Mesenchymal stem cell (in vitro differentiated cells and primary cell): ENCODE data around the gene MOXD1.

Experiments used
- DNase-seq: peaks from one replicate; pipeline ENCODE4 v3.0.0-alpha.2; 2013
- H2AFZ ChIP-seq: one replicate; pipeline ENCODE4 v1.6.1; 2013; ENCODE audit warnings: low read depth, mild to moderate bottlenecking, control low read depth, inconsistent platforms, low read length, moderate library complexity
- H2AK5ac ChIP-seq: 2 replicates; pipeline ENCODE4 v1.6.1; 2013; ENCODE audit warnings: low read length, moderate library complexity, mild to moderate bottlenecking, inconsistent platforms; ENCODE audit not compliant: severe bottlenecking
- H2BK120ac ChIP-seq: one replicate; pipeline ENCODE4 v1.6.1; 2013; ENCODE audit warnings: low read depth, mild to moderate bottlenecking, inconsistent platforms, low read length, moderate library complexity
- H2BK12ac ChIP-seq, 2 experiments: one replicate each; pipeline ENCODE4 v1.6.1; 2013; ENCODE audit warnings: inconsistent platforms in 2 of 2, low read length in 2 of 2, mild to moderate bottlenecking in 2 of 2, moderate library complexity in 2 of 2, control low read depth in 1 of 2
- H2BK15ac ChIP-seq: one replicate; pipeline ENCODE4 v1.6.1; 2013; ENCODE audit warnings: mild to moderate bottlenecking, low read depth, inconsistent platforms; ENCODE audit not compliant: poor library complexity, severe bottlenecking
- H2BK5ac ChIP-seq: 2 replicates; pipeline ENCODE4 v1.6.1; 2013; ENCODE audit warnings: low read depth, mild to moderate bottlenecking, low read length, control low read depth, inconsistent platforms; ENCODE audit not compliant: poor library complexity, severe bottlenecking
- H3K14ac ChIP-seq, 2 experiments: one replicate each; pipeline ENCODE4 v1.6.1; 2013; ENCODE audit warnings: inconsistent platforms in 2 of 2, low read length in 2 of 2, control low read depth in 1 of 2, mild to moderate bottlenecking in 1 of 2, moderate library complexity in 1 of 2
- H3K18ac ChIP-seq, 2 experiments: one replicate each; pipeline ENCODE4 v1.6.1; 2013; ENCODE audit warnings: inconsistent platforms in 2 of 2, low read length in 2 of 2, control low read depth in 1 of 2, low read depth in 1 of 2, mild to moderate bottlenecking in 1 of 2
- H3K23ac ChIP-seq, 2 experiments: one replicate each; pipeline ENCODE4 v1.6.1; 2013; ENCODE audit warnings: inconsistent platforms in 2 of 2, low read length in 2 of 2, mild to moderate bottlenecking in 2 of 2, moderate library complexity in 2 of 2, control low read depth in 1 of 2
- H3K27ac ChIP-seq: 2 replicates; pipeline ENCODE4 v1.5.1; 2013; ENCODE audit warnings: mild to moderate bottlenecking, moderate library complexity, low read length, control low read depth, inconsistent platforms; ENCODE audit not compliant: poor library complexity, severe bottlenecking
- H3K27me3 ChIP-seq, 2 experiments: 2 replicates each; pipeline versions ENCODE4 v1.6.1 to v1.7.0; 2013; ENCODE audit warnings: low read length in 2 of 2, mild to moderate bottlenecking in 2 of 2, moderate library complexity in 2 of 2, control low read depth in 1 of 2, inconsistent platforms in 1 of 2; ENCODE audit not compliant: control insufficient read depth in 1 of 2, insufficient read depth in 1 of 2
- H3K36me3 ChIP-seq, 2 experiments: 2 replicates each; pipeline versions ENCODE4 v1.6.1 to v1.7.0; 2013; ENCODE audit warnings: low read length in 2 of 2, control low read depth in 1 of 2, inconsistent platforms in 1 of 2, low read depth in 1 of 2, mild to moderate bottlenecking in 1 of 2; ENCODE audit not compliant: insufficient read depth in 2 of 2, control insufficient read depth in 1 of 2
- H3K4ac ChIP-seq, 2 experiments: one replicate each; pipeline ENCODE4 v1.6.1; 2013; ENCODE audit warnings: inconsistent platforms in 2 of 2, low read length in 2 of 2, mild to moderate bottlenecking in 2 of 2, moderate library complexity in 2 of 2, control low read depth in 1 of 2, low read depth in 1 of 2
- H3K4me1 ChIP-seq: 2 replicates; pipeline ENCODE4 v1.6.1; 2013; ENCODE audit warnings: low read depth, low read length, control low read depth; ENCODE audit not compliant: control insufficient read depth, insufficient read depth
- H3K4me2 ChIP-seq: 2 replicates; pipeline ENCODE4 v1.6.1; 2013; ENCODE audit warnings: low read length, mild to moderate bottlenecking, inconsistent platforms; ENCODE audit not compliant: poor library complexity, severe bottlenecking
- H3K4me3 ChIP-seq, 2 experiments: 2 replicates each; pipeline versions ENCODE4 v1.5.1 to v1.7.0; 2013; ENCODE audit warnings: low read length in 2 of 2, mild to moderate bottlenecking in 2 of 2, control low read depth in 1 of 2, low read depth in 1 of 2; ENCODE audit not compliant: insufficient read depth in 1 of 2
- H3K79me1 ChIP-seq: replicated peaks from 2 replicates; pipeline ENCODE4 v1.6.1; 2013; ENCODE audit warnings: mild to moderate bottlenecking, control low read depth, low read length, inconsistent platforms; ENCODE audit not compliant: poor library complexity, severe bottlenecking
- H3K9ac ChIP-seq: 2 replicates; pipeline ENCODE4 v1.7.0; 2013; ENCODE audit warnings: mild to moderate bottlenecking, low read length, moderate library complexity
- H3K9me3 ChIP-seq: 2 replicates; pipeline ENCODE4 v1.7.0; 2013; ENCODE audit warnings: mild to moderate bottlenecking, low read length; ENCODE audit not compliant: control insufficient read depth
- H4K8ac ChIP-seq: one replicate; pipeline ENCODE4 v1.6.1; 2013; ENCODE audit warnings: inconsistent platforms, mild to moderate bottlenecking, low read length, moderate library complexity
- H4K91ac ChIP-seq: one replicate; pipeline ENCODE4 v1.6.1; 2013; ENCODE audit warnings: mild to moderate bottlenecking, low read length, inconsistent platforms
- WGBS: methylation state at CpG from one replicate; pipeline ENCODE4 v1.1.7; 2013; ENCODE audit warnings: mixed read lengths; 5-methylcytosine and 5-hydroxymethylcytosine counted together

Gene MOXD1

DNA sequence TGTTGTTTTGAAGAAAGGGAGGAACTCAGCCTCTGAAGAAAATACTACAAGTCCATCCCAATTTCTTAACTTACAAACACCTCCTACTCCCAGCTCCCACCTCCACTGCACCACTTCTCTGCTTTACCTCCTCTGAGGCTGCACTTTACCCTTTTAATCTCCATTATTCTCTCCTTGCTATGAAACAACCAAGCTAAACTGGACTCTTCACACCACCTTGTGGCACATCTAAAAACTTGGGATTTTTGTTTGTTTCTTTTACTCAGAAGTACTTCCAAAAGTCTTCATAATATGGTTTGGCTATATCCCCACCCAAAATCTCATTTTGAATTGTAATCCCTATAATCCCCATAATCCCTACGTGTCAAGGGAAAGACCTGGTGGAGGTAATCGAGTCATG is 142.2 kb downstream of the MOXD1 start:
- Histone ChIP-seq H3K9me3 (no peaks in the 10 kb centered on the region), H3K4me1 (no peaks in the 10 kb centered on the region), H3K4ac (no peak overlapping the region), H3K79me1 (no peaks in the 10 kb centered on the region), H3K36me3 (no peaks in the 10 kb centered on the region), H2BK5ac (no peak overlapping the region), H3K18ac (no peak overlapping the region), H2BK15ac (no peak overlapping the region), H2BK120ac (no peak overlapping the region), H3K14ac (no peak overlapping the region), H3K27me3 (no peaks in the 10 kb centered on the region), H2AK5ac (no peak overlapping the region), H3K27ac (no peak overlapping the region), H3K23ac (no peak overlapping the region), H2AFZ (no peak overlapping the region), H4K91ac (no peak overlapping the region), H4K8ac (no peak overlapping the region), H3K4me3 (no peak overlapping the region), H3K4me2 (no peak overlapping the region), H3K9ac (no peak overlapping the region), H2BK12ac (no peak overlapping the region)
- DNase-seq: peak; percentile 37
- WGBS: 79% methylated on average over 2 of the region's 2 CpGs

- H3K27ac ChIP-seq: no peak overlapping the region
- no peak overlapping the region for H3K4ac ChIP-seq
- DNase-seq: peak; percentile 9
- no peak overlapping the region for H3K9ac ChIP-seq
- H4K91ac ChIP-seq: no peak overlapping the region
- H2AFZ ChIP-seq: no peak overlapping the region
- no peaks in the 10 kb centered on the region for H3K79me1 ChIP-seq
- no peaks in the 10 kb centered on the region for H3K4me1 ChIP-seq
- H3K23ac ChIP-seq: no peak overlapping the region
- H2BK5ac ChIP-seq: no peak overlapping the region
- H2BK12ac ChIP-seq: no peak overlapping the region
- H3K27me3 ChIP-seq: no peaks in the 10 kb centered on the region
- no peaks in the 10 kb centered on the region for H3K36me3 ChIP-seq
- H2BK15ac ChIP-seq: no peak overlapping the region
- no peak overlapping the region for H3K14ac ChIP-seq
- WGBS: no CpG with 5 or more reads among the region's 1 CpG
- H2BK120ac ChIP-seq: no peak overlapping the region
- H3K18ac ChIP-seq: no peak overlapping the region
- H3K9me3 ChIP-seq: no peaks in the 10 kb centered on the region
- no peak overlapping the region for H3K4me3 ChIP-seq
- H4K8ac ChIP-seq: no peak overlapping the region
- H2AK5ac ChIP-seq: no peak overlapping the region
- H3K4me2 ChIP-seq: no peak overlapping the region
Observed at GRCh38 chr6:132257561-132257960, 143.7 kb downstream of the MOXD1 start.

DNA sequence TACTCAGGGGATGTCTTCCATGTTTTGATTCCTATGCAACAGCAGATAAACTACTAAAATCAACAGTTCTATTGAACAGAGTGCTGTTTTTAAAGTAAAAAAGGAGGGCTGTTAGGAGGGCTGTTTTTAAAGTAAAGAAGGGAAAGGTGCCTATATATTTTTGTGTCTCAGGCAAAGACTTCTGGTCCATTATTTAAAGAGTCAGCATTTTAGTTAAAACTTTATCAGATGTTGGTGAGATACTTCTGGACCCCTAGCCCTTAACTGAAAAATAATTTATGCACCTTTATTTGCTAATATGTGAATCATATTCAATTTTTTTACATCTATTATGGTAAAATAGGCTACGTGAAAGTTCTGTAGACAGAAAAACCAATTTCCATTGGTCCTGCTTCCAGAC is 144.8 kb downstream of the MOXD1 start:
- WGBS: 100% methylated on average over 1 of the region's 1 CpG
- H3K79me1 ChIP-seq: no peaks in the 10 kb centered on the region

DNA sequence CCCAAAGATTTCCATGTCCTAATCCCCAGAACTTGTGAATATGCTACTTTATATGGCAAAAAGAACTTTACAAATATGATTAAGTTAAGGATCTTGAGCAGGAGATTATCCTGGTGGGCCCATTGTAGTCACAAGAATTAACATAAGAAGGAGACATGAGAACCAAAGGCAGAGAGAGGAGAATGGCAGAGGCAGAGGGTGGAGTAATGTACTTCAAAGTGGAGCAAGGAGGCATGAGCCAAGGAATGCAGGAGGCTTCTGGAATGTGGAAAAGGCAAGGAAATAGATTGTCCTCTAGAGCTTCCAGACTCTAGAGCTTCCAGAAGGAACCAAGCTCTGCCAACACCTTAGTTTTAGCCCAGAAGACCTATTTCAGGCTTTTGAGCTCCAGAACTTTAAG is 147.4 kb downstream of the MOXD1 start:
- Histone ChIP-seq H3K4ac (no peak overlapping the region), H3K23ac (no peak overlapping the region), H3K4me1 (peaks cover 2% of the 10 kb centered on the region), H2AFZ (no peak overlapping the region), H2BK15ac (no peak overlapping the region), H3K18ac (no peak overlapping the region), H3K9ac (no peak overlapping the region), H4K91ac (no peak overlapping the region), H3K9me3 (no peaks in the 10 kb centered on the region), H4K8ac (no peak overlapping the region), H3K27ac (no peak overlapping the region), H2BK5ac (no peak overlapping the region), H3K79me1 (no peaks in the 10 kb centered on the region), H3K4me2 (no peak overlapping the region), H2BK12ac (no peak overlapping the region), H3K27me3 (no peaks in the 10 kb centered on the region), H3K36me3 (no peaks in the 10 kb centered on the region), H2BK120ac (no peak overlapping the region), H2AK5ac (no peak overlapping the region), H3K14ac (no peak overlapping the region), H3K4me3 (no peak overlapping the region)
- no peak for DNase-seq

More for the DNA sequence above, 144.8 kb downstream of the MOXD1 start:
- H4K8ac ChIP-seq: no peak overlapping the region
- H3K4me1 ChIP-seq: peaks cover 2% of the 10 kb centered on the region
- no peak overlapping the region for H3K4ac ChIP-seq
- H3K18ac ChIP-seq: no peak overlapping the region
- no peak overlapping the region for H2BK12ac ChIP-seq
- no peak overlapping the region for H3K14ac ChIP-seq
- no peak for DNase-seq
- H2BK120ac ChIP-seq: no peak overlapping the region
- H3K4me2 ChIP-seq: no peak overlapping the region
- no peak overlapping the region for H2AFZ ChIP-seq
- H3K36me3 ChIP-seq: no peaks in the 10 kb centered on the region
- no peak overlapping the region for H3K9ac ChIP-seq
- no peak overlapping the region for H3K23ac ChIP-seq
- no peak overlapping the region for H4K91ac ChIP-seq
- no peak overlapping the region for H2BK15ac ChIP-seq
- H3K27ac ChIP-seq: no peak overlapping the region
- H3K9me3 ChIP-seq: no peaks in the 10 kb centered on the region
- H2AK5ac ChIP-seq: no peak overlapping the region
- H3K4me3 ChIP-seq: no peak overlapping the region
- H3K27me3 ChIP-seq: no peaks in the 10 kb centered on the region
- H2BK5ac ChIP-seq: no peak overlapping the region
